C4-2B (cell line): ENCODE data around the gene NFIA.

Experiments
- CTCF ChIP-seq: fragments of 450-650 bp; conservative IDR thresholded peaks from 2 replicates; pipeline ENCODE4 v1.5.1; 2017; ENCODE audit warnings: mild to moderate bottlenecking
- ZFX ChIP-seq: fragments of 450-650 bp; IDR thresholded peaks from 2 replicates; pipeline ENCODE4 v1.6.1; 2017

DNA sequence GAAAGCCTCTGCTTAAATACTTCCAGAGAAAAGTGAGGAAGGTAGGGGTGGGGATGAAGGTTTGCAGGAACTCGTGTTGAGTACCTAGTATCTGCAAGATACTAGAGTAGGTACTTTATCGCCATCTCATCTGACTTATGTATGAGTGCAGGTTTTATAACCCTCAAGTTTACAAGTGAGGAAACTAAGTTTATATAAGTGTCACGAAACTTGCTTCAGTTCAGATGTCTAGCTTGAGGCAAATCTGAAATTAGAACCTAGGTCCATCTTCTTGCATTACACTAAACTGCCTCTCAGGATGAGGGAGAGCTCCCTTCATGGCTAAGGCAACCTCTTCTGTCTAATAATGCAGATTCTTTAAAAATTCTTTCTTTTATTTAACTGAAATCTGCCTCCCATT, 43.5 kb downstream of the NFIA start:
- TF ChIP-seq CTCF (no peak), ZFX (no peak)
